Activated CD4-positive, alpha-beta T cell treated with anti-CD3 and anti-CD28 coated beads for 1 hour (primary cell): ENCODE measurements around the gene NEURL2.
"Not testable (repeated sequence)": the region's sequence is repeated elsewhere in the genome, so short reads cannot be mapped to it uniquely, and the experiment has no call there.

Experiments
- DNase-seq: peaks from one replicate; pipeline ENCODE4 v3.0.0-alpha.2; 2020

Gene NEURL2

DNA sequence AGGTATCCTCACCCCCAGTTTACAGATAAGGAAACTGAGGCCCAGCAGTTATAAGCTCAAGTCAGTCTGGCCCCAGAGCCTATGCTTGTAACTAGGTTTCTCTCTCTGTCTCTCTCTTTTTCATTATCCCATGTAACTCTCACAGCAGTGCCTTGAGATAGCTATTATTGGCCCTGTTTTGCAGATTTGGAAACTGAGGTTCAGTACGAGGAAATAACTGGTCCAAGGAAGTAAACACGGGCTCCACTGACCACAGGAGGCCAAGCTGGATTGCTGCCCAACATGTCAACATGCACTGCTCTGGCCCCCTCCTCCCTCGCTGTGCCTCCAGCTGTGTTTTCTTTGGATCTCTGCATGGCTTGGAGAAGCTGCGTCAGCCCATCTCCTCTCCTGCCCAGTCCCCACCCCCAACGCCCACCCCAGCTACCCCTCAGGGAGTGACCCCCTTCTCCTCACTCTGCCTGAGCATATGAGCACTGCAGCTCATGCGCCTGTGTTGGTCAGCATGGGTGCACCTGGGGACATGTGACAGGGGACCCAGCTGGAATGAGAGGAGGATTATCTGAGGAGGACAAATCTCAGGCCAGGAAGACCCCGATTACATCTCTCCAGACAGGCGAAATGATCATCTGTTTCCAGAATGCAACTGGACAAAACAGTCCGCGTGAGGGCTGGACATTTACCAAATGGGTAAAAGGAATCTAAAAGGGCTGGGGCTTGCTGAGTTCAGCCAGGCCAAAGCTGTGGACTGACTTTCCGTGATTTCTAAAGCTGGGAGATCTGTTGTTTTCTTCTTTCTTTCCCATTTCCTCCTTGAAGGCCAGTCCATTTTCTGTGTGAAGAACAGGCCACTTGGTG lies 28.8 kb upstream of the NEURL2 start:
- no peak for DNase-seq

DNA sequence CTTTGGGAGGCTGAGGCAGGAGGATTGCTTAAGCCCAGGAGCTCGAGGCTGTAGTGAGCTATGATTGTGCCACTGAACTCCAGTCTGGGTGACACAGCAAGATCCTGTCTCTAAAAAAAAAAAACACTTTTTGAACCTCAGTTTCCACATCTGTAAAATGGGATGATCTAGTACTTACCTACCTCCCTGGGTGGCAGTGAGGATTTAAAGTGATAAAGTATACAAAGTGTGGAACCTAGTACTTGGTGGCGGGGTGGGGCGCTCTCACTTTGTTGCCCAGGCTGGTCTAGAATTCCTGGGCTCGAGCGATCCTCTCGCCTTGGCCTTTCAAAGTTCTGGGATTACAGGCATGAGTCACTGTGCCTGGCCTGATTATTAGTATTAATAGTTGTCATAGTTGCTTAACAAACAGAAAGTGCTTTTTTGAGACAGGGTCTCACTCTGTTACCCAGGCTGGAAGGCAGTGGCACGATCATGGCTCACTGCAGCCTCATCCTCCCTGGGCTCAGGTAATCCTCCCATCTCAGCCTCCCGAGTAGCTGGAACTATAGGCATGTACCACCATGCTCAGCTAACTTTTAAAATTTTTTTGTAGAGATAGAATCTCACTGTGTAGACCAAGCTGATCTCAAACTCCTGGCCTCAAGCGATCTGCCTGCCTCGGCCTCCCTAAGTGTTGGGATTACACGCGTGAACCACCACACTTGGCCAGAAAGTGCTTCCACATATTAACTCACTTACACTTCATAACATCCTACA lies 27.9 kb upstream of the NEURL2 start:
- no peak for DNase-seq

DNA sequence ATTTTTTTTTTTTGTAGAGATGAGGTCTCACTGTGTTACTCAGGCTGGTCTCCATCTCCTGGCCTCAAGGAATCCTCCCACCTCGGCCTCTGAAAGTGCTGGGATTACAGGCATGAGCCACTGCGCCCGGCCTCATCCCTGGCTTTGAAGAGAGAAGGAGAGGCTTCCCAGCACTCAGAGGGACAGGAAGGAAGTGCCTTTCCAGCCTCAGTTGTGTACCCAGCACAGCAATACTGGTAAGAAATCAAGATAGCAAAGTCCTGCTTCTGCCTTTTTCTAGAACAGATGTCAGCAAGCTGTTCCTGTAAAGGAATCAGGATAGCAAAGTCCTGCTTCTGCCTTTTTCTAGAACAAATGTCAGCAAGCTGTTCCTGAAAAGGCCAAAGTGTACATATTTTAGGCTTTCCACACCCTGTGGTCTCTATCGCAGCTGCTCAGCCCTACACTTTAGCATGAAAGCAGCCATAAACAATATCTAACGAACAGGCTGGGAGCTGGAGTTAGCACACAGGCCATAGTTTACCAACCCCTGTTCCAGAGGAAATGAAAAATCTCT lies 27.3 kb upstream of the NEURL2 start:
- no peak for DNase-seq

DNA sequence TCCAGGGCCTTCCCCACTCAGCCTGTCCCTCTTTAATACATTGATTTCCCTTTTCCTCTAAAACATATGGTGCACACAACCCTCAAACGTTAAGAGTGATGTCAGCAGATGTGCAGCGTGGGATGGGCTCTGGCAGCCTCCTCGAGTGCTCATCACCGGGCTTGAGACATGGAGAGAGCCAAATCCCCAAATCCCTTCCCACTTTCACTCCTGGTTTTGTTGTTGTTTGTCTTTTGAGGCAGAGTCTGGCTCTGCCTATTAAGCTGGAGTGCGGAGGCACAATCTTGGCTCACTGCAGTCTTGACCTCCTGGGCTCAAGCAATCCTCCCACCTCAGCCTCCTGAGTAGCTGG lies 26.8 kb upstream of the NEURL2 start:
- DNase-seq = no peak

DNA sequence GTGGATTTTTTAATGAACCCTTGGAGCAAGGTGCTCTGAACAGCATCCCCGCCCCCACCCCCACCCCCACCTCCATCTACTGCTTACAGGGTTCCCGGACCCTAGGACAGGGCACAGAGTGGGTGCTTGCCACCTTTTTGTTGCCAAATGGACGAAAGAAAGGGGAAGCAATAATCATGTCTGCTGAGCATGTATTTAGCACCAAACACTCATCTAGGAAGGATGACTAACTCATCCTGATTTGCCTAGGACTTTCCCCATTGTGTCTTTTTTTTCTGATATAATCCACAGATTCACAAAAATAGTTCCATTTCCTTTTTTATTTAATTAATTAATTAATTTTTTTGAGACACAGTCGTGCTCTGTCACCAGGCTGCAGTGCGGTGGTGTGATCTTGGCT lies 22.1 kb upstream of the NEURL2 start:
- no peak for DNase-seq

DNA sequence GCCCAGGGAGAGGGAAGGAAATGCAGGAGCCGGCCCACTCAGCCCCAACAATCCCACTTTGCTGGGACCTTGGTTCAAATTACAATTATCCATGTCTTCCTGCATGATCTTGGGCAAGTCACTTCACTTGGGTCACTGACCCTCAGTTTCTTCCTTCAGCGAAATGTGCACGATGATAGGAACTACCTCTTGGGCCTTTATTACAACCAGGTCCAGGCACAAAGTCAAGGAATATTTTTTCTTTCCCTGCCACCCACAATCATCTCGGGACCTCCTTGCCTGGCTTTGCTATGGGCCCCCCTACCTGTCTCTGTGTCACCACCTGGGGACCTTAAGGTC lies 21.3 kb upstream of the NEURL2 start:
- no peak for DNase-seq

DNA sequence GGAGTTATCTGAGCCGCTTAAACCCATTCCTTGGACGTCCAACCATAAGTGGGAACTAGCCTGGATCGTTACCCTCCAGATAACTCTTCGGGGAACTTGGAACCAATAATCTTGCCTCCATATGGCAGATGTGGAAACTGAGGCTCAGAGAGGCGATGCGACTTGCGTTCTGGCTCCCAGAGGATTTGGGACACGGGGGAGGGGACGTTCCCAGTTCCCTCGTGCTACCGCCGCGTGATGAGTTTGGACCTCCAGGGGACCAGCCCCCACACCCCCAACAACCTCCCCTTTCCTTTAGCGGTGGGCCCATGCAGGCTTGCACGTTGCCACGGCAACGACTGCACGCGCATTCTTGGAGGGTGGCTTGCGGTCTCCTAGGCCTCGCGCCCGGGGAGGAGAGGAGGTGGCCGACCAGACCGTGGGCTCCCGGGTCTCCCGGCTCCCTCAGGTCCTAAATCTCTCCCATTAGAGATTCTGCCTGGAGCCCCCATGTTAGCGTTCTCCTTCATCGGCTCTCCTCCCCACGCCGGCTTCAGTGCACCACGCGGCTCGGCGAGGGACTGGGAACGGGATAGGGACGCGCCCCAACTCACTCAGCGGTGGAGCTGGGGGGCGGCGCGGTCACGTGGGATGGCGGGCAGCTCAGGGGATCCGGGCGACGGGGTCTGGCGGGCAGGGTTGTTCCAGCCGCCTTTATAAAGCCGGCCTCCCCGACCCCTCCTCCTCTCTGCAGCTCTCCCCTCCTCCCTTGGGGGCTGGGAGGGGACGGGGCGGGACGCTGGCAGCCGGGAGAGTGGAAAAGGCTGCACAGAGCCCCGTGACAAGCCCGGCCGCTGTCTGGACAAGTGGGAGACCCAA lies 20.7 kb upstream of the NEURL2 start, which contains the start of gene PLTP:
TSS of gene PLTP (minus strand) at position 670 of the 858 bp plus-strand sequence. CDS start 703 bp downstream, outside the sequence.
- DNase-seq = no peak

DNA sequence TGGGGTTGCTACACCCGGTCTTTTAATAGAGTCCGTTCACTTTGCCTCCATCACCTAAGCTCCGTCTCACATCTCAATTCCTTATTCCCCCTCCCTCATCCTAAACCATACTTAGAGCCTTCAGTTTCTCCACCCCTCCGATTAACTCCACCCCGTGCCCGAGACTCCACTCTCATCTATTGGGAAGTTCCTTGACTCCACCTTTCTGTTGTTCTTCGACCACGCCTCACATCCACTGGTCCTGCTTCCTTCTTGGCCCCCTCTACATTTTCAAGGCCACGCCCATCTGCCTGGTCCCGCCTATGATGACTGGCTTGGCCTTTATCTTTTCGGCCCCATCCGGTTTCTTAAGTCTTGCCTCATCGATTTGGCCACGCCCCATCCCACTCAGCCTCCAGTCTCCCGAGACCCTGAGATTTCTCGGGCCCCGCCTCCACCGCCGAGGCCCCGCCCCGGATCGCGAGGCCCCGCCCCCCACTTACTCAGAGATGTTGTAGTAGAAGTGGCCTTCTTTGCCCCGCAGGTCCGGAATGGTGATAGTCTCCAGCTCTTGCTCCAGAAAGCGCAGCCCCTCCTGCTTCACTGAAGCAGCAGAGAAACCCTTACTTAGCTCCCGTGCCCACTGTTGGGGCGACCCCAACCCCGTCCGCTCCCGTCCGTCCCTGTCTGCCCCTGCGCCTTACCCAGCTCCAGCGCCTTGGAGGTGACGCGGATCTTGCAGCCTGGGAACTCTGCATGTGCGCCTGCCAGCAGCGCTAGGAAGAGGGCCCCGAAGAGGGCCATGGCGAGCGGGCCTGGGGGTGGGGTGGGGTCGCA lies 19.9 kb upstream of the NEURL2 start:
- peak; percentile 68 for DNase-seq

DNA sequence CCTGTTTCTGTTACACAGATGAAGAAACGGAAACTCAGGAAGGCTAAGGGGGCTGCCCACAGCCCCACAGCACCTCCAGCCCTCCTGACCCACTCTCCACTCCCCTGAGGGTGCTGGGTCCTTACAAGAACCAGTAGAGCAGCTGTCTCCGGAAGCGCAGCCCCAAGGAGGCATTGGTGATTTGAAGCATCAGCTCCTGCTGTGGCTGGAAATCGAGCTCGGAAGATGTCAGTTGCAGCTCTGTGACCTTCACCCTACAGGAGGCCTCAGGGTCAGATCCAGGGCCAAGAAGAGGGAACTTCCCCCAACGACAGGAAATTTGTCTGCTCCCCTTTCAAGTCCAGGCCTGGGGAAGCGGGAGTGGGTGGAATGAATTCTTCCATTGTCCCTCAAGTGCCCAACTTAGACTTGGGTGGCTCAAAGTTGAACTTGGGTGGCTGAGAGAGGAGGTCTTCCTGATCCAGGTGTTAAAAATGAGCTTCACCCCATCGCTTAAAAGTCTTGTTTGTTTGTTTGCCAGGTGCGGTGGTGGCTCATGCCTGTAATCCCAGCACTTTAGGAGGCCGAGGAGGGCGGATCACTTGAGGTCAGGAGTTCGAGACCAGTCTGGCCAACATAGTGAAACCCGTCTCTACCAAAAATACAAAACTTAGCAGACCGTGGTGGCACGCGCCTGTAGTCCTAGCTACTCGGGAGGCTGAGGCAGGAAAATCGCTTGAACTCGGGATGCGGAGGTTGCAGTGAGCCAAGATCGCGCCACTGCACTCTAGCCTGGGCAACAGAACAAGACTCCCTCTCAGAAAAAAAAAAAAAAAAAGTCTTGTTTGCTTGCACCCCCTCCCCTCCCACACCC lies 19.0 kb upstream of the NEURL2 start:
- no peak for DNase-seq

DNA sequence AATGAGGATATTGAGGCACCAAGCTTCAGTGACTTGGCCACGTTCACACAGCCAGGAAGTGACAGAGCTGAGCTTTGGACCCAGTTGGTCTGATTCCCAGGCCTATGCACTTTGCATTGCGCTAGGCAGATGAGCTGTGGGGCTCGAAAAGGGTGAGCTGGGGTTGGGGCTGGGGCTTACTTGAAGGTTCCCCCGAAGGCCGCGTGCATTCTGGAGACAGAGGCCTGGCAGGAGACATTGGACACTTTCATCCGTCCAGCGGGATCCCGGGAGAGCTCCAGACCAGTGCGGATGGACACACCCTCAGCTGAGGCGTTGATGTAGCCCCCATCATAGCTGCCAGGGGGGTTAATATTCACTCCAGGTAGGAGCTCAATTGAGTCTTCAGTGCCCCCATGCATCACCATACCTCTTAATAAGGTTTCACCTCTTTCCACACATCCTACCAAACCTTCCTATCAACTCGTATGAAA lies 18.4 kb upstream of the NEURL2 start:
- no peak for DNase-seq

DNA sequence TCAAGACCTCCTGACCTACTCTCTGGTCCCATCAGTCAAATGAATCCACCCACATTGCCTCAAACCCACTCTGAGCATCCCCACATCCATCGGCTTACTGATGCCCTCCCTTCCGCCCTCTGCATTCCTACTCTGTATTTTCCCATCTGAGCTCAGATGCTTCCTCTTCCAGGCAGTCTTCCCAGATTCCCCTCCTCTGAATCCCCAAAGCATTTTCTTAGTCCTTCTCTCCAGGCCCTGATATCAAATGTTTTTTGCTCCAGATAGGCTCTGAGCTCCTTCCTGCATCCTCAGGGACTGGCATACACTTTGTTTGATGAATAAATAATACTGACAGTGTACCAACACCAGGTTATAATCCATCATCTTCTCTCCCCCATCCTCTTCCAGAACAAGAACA lies 17.1 kb upstream of the NEURL2 start:
- no peak for DNase-seq

DNA sequence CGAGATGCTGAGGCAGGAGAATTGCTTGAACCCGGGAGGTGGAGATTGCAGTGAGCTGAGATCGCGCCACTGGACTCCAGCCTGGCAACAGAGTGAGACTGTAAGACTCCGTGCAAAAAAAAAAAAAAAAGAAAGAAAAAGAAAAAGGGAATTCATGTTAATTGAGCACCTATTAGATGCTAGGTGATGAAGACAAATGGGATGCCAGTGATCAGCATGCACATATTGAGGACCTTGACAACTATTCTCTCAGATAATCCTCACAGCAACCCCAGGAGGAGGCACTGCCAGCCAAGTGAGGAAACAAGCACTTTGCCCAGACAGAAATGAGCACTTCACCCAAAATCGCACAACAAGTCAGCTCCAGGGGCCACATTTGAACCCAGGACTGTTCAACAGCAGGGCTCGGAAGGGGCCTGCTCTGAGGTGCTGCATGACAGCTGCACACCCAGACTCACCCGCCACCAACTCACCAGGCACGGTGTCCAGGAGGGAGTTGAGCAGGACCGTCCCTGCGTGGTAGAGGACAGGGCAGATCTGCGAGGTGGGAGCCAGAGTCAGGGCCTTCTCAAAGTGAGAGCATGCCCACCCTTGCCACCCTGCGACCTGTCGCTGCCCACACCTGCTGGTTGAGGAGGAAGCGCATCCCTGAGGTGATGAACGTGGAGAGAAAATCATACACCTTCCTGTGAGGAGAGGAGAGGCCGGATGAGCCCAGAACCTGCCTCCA lies 16.4 kb upstream of the NEURL2 start:
- no peak for DNase-seq

DNA sequence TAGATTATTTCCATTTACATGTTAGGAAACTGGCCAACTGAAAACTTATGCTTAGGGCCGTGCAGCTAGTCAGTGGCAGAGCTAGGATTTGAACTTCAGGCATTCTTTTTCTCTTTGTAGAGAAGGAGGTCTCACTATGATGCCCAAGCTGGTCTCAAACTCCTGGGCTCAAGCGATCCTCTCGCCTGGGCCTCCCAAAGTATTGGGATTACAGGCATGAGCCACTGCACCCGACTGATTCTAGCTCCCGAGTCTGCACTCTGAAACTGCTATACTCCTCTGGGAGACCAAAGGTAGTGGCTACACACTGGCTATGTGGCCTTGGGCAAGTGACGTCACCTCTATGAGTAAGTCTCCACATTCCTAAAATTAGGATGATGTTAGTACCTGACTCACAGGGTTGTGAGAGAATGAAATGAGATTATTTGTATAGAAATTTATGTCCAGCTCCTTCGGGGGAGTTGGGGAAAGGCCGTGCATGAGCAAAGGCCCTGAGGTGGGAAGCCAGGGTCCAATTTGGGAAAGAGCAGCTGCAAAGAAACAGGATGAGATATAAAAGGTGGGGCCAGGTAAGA lies 14.6 kb upstream of the NEURL2 start:
- no peak for DNase-seq

DNA sequence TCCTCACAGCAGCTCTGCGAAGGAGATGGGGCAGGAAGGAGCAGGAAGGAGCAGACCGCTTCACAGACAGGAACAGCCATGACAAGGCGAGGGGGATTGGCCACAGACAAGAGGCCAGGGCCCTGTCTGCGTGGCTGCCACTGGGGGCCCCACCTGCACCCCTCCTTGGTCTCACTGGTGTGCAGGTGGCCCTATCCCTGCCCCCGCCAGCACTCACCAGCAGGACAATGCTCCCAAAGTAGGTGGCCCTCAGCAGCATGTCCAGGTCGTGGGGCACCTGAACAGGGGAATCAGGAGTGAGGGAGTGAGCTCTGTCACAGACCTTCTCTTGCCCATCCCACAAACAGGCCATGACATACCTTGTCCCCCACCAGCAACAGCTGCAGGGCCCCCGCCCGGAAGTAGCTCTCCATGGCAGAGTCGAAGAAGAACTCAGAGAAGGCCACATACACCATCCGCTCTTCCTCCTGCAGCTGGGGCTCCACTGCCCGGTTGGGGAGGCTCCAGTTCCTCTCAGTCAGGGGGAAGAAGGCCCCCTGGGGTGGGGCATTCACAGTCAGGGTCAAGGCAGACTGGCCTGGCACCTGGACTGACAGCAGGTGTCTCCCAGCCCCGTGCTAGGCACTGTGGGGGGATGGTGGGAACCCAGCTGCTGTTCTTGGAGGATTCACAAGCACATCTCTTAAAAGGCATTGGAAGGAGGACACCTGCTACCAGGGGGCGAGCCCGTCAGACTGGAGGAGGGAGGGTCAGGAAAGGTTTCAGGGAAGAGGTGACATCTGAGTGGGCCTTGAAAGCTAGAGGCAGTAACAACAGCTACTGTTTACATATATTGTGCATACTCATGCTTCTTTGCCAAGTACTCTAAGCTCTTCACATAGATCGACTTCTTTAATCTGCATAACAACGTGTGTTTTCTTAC lies 13.8 kb upstream of the NEURL2 start:
- DNase-seq = no peak

DNA sequence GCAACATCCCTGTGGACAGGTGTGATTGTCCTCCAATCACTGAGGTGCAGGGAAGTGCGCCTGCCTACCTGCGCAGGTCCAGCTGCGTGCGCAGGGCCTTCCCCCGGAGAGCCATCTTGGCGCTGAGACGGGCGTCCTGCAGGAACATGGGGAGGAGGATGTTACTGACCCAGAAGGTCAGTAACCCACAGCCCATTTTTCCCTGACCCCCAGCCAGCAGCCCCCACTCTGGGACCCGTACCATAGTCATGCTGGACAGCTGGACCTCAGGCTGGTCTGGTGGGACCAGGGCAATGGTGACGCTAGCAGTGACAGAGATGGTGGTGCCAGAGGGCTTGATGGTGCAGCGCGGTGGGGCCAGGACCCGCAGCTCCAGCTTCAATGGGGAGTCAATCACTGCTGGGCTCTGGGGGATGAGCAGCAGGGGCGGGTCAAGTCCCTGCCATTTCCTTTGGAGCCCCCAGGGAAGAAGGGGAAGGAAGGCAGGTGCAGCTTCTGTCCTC lies 11.2 kb upstream of the NEURL2 start:
- no peak for DNase-seq

DNA sequence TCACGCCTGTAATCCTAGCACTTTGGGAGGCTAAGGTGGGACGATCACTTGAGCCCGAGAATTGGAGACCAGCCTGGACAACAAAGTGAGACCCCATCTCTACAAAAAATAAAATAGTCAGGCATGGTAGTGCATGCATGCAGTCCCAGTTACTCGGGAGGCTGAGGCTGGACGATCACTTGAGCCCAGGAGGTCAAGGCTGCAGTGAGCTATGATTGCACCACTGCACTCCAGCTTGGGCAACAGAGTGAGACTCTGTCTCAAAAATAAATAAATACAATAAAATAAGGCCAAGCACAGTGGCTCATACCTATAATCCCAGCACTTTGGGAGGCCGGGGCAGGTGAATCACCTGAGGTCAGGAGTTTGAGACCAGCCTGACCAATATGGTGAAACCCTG lies 10.3 kb upstream of the NEURL2 start:
- not testable (repeated sequence) for DNase-seq

DNA sequence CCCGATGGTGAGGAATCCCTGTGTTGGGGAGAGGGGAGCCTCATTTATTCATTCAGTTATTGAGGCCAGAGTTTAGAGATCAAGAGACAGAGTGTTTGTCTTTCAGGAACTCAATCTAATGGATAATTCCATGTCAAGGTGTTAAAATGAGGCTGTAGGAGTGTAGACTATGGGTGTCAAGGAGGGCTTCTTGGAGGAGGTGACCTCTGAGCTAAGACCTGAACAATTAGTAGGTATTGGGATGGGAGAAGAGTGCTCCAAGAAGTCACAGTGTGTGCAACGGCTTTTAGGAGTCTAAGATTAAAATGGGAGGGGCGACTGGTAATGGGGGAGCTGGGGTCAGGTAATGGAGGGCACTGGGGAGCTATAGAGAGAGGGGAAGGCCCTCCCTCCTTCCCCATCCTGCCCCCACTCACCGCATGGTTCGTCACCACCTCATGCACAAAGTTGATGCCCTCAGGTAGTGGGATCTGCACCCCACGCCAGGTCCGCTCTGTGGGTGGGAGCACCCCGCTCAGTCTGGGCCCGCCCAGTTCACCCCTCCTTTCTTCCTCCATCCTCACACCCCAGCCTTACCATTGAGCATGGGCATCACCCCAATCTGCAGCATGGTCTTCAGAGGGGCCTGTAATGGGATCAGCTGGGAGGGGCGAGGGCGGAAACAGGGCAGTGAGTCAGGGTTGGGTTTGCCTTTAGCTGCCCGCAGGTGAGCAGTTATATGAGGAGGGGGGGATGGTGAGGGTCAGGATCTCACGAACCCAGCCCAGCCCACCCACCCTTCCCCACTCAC lies 8.2 kb upstream of the NEURL2 start:
- no peak for DNase-seq

DNA sequence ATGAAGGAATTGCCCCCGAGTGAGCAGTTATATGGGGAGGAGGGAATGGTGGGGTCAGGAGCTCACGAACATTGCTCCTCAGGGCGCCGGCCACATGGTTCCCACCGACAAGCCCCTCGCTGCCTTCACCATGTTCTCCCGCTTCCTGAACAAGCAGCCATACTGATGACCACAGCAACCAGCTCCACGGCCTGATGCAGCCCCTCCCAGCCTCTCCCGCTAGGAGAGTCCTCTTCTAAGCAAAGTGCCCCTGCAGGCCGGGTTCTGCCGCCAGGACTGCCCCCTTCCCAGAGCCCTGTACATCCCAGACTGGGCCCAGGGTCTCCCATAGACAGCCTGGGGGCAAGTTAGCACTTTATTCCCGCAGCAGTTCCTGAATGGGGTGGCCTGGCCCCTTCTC lies 7.3 kb upstream of the NEURL2 start:
- no peak for DNase-seq
